ENCODE measurements around the gene HOXC9.

DNA sequence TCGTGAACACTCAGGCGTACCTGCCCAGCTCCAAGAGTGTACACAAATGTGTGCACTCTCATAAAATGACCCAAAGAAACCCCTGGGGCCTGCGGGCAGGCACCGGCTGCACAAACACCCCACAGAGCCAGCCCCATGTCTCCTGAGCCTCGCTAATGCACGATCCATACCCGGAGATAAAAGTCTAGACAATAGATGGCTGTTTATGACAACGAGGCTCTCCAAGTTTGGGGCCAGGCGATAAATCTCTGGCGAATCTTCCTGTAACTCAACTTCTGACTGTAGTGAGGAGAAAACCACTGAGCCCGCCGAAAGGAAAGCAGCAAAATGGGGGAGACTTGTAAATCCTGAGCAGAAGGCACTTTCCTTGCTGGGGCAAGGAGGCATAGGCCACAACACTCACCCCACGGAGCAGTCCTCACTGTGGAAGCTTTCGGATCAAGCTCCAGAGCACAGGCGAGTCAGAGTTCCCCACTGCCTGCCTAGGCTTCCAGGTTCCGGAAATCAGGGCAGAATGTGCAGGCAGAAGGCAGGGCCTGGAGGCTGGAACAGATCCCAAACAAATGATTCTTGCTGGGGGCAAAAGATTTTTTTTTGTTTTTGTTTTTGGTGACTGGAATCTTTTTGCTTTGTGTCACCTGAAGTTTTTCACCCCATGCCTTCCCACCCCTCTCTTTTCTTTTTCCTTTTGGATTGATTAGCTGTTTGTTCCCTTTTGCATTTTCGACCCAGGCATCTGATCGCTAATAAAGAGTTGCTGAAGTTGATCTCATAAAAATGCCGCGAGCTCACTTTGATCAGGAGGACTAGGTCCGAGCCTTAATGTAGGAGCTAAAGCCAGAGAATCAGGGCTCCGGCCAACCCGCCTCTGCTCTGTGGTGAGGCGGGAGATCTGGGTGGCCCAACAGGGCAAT, 31.5 kb upstream of the HOXC9 start:
- TF ChIP-seq CTCF (IDR thresholded peaks at IDR 0.05; ENCODE audit: insufficient read depth, low read length) (no peak), POLR2AphosphoS5 (IDR thresholded peaks at IDR 0.05; ENCODE audit: low read depth) (no peak), SPI1 (IDR thresholded peaks at IDR 0.05; ENCODE audit: borderline replicate concordance, low read depth) (no peak)
